Measurements from ENCODE around the gene ARSH.

- TF ChIP-seq CTCF (IDR thresholded peaks at IDR 0.05) (no peak), EZH2 (IDR thresholded peaks at IDR 0.05; ENCODE audit: borderline replicate concordance, insufficient read depth, low read depth, low read length, poor library complexity, severe bottlenecking) (no peak)
These were observed 48.1 kb upstream of the ARSH start for GRCh38 chrX:2958199-2958598.
